ENCODE measurements around the gene RHOH. TPM values are rescaled to one million over a fixed set of nuclear protein-coding genes. Genes with fewer than 3 reads are reported as not detected.

RHOH gene
- total and polyA plus RNA-seq, 9 of the 15 experiments (the other 6 are each of a cell fraction or from before 2014, with no cell fraction given): 14.3 to 37.7 (median 23.2) TPM

DNA sequence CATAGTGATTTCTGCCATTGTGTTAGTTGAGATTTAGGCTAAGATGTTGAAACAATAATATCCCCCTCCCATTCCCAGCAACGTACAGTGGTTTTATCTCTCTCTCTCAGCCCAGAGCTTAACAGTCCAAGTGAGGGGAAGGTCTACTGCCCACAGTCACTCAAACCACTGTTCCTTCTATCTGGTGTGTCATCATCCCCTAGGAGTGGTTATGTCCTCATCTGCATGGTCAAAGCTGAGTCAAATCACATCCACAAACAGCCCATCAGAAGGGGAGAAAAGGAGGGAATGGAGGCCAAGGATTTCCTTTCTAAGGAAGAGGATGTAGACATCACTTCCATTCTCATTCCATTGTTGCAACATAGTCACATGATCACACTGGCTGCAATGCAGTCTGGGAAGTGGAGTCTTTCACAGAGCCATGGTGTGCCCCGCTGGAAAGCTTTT, 95.5 kb downstream of the RHOH start (continued):
- peak; percentile 37; the same call in 1 of the 2 replicates for TF ChIP-seq NFE2 (IDR thresholded peaks at IDR 0.05; ENCODE audit: low read depth)
- peak; percentile 62 for TF ChIP-seq NEUROD1 (IDR thresholded peaks at IDR 0.05; ENCODE audit: borderline replicate concordance, low read depth, low read length, partially characterized antibody)
- 0 out of 2 replicates have a peak, but pooled peaks have one; percentile 25 for TF ChIP-seq POLR2AphosphoS5 (IDR thresholded peaks at IDR 0.05; ENCODE audit: control insufficient read depth, insufficient read depth, low read depth, low read length)
- TF ChIP-seq, protein P1, sequence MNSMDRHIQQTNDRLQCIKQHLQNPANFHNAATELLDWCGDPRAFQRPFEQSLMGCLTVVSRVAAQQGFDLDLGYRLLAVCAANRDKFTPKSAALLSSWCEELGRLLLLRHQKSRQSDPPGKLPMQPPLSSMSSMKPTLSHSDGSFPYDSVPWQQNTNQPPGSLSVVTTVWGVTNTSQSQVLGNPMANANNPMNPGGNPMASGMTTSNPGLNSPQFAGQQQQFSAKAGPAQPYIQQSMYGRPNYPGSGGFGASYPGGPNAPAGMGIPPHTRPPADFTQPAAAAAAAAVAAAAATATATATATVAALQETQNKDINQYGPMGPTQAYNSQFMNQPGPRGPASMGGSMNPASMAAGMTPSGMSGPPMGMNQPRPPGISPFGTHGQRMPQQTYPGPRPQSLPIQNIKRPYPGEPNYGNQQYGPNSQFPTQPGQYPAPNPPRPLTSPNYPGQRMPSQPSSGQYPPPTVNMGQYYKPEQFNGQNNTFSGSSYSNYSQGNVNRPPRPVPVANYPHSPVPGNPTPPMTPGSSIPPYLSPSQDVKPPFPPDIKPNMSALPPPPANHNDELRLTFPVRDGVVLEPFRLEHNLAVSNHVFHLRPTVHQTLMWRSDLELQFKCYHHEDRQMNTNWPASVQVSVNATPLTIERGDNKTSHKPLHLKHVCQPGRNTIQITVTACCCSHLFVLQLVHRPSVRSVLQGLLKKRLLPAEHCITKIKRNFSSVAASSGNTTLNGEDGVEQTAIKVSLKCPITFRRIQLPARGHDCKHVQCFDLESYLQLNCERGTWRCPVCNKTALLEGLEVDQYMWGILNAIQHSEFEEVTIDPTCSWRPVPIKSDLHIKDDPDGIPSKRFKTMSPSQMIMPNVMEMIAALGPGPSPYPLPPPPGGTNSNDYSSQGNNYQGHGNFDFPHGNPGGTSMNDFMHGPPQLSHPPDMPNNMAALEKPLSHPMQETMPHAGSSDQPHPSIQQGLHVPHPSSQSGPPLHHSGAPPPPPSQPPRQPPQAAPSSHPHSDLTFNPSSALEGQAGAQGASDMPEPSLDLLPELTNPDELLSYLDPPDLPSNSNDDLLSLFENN (IDR thresholded peaks at IDR 0.05; ENCODE audit: low read depth in 2 of 2, low read length in 2 of 2): 0 out of 4 replicates have a peak, but pooled peaks of 1 of the 2 experiments have one; percentile 57
- TF ChIP-seq RBM15 (IDR thresholded peaks at IDR 0.05; ENCODE audit: insufficient read depth, low read length): no peak
- TF ChIP-seq, protein P2, sequence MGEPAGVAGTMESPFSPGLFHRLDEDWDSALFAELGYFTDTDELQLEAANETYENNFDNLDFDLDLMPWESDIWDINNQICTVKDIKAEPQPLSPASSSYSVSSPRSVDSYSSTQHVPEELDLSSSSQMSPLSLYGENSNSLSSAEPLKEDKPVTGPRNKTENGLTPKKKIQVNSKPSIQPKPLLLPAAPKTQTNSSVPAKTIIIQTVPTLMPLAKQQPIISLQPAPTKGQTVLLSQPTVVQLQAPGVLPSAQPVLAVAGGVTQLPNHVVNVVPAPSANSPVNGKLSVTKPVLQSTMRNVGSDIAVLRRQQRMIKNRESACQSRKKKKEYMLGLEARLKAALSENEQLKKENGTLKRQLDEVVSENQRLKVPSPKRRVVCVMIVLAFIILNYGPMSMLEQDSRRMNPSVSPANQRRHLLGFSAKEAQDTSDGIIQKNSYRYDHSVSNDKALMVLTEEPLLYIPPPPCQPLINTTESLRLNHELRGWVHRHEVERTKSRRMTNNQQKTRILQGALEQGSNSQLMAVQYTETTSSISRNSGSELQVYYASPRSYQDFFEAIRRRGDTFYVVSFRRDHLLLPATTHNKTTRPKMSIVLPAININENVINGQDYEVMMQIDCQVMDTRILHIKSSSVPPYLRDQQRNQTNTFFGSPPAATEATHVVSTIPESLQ (CRISPR knock-in tag; IDR thresholded peaks at IDR 0.05): peak; percentile 76; the same call in 1 of the 2 replicates
- no peak for TF ChIP-seq ZNF174 (CRISPR knock-in tag; IDR thresholded peaks at IDR 0.05)
- TF ChIP-seq, protein P3, sequence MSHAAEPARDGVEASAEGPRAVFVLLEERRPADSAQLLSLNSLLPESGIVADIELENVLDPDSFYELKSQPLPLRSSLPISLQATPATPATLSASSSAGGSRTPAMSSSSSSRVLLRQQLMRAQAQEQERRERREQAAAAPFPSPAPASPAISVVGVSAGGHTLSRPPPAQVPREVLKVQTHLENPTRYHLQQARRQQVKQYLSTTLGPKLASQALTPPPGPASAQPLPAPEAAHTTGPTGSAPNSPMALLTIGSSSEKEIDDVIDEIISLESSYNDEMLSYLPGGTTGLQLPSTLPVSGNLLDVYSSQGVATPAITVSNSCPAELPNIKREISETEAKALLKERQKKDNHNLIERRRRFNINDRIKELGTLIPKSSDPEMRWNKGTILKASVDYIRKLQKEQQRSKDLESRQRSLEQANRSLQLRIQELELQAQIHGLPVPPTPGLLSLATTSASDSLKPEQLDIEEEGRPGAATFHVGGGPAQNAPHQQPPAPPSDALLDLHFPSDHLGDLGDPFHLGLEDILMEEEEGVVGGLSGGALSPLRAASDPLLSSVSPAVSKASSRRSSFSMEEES (CRISPR knock-in tag; IDR thresholded peaks at IDR 0.05): peak; percentile 98
- peak; percentile 99 for TF ChIP-seq CEBPB (tag; IDR thresholded peaks at IDR 0.05)
- no peak for TF ChIP-seq HNRNPUL1 (IDR thresholded peaks at IDR 0.05; ENCODE audit: low read length)
- no peak for TF ChIP-seq HEY1 (CRISPR knock-in tag; IDR thresholded peaks at IDR 0.05; ENCODE audit: borderline replicate concordance)
- TF ChIP-seq, protein P4, sequence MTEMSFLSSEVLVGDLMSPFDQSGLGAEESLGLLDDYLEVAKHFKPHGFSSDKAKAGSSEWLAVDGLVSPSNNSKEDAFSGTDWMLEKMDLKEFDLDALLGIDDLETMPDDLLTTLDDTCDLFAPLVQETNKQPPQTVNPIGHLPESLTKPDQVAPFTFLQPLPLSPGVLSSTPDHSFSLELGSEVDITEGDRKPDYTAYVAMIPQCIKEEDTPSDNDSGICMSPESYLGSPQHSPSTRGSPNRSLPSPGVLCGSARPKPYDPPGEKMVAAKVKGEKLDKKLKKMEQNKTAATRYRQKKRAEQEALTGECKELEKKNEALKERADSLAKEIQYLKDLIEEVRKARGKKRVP (CRISPR knock-in tag; IDR thresholded peaks at IDR 0.05): peak; percentile 74; the same call in 1 of the 2 replicates
- TF ChIP-seq SMAD4 (CRISPR knock-in tag; conservative IDR thresholded peaks at IDR 0.05): 0 out of 2 replicates have a peak, but pooled peaks have one; percentile 37
- TF ChIP-seq DACH1 (IDR thresholded peaks at IDR 0.05; ENCODE audit: partially characterized antibody): no peak
- peak; percentile 65; the same call in 1 of the 2 replicates for TF ChIP-seq PML (IDR thresholded peaks at IDR 0.05; ENCODE audit: low read length)
- TF ChIP-seq, protein P5, sequence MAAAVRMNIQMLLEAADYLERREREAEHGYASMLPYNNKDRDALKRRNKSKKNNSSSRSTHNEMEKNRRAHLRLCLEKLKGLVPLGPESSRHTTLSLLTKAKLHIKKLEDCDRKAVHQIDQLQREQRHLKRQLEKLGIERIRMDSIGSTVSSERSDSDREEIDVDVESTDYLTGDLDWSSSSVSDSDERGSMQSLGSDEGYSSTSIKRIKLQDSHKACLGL (CRISPR knock-in tag; IDR thresholded peaks at IDR 0.05; ENCODE audit: borderline replicate concordance, poor library complexity, severe bottlenecking): no peak
- TF ChIP-seq CXXC5 (CRISPR knock-in tag; IDR thresholded peaks at IDR 0.05): peak; percentile 63

Data from K562 (cell line).